IMR-90 (cell line): ENCODE measurements around the gene GSK3B. TPM values are rescaled to one million over a fixed set of nuclear protein-coding genes. Genes with fewer than 3 reads are reported as not detected.

Experiments used
- ATAC-seq: fragments of 200-7000 bp; cut with Tn5 transposase; 2 replicates; pipeline ENCODE4 v1.9.1; 2020; ENCODE audit warnings: low read depth, mild to moderate bottlenecking, moderate library complexity
- BruUV-seq: library from RNA; stranded (reverse); fragments of 400-500 nt; replicated peaks from 2 replicates; lab custom pipeline; 2021; lab: Mats Ljungman, UMichigan
- CTCF ChIA-PET: fragments of 300-600 bp; formaldehyde crosslinking; extraction: SDS; loops from one replicate; lab custom pipeline; 2021; ENCODE audit warnings: antibody characterized with exemption; lab: Yijun Ruan, JAX
- POLR2A ChIA-PET: fragments of 300-600 bp; sonication (Branson Sonifier 250); formaldehyde crosslinking; loops from one replicate; lab custom pipeline; 2022; ENCODE audit warnings: antibody characterized with exemption; ENCODE audit not compliant: unreplicated experiment; lab: Charles Lee
- DNase-seq: peaks from one replicate; pipeline ENCODE4 v3.0.0; 2013
- H2AFZ ChIP-seq: replicated peaks from 2 replicates; pipeline ENCODE3; 2013; ENCODE audit warnings: low read length, mild to moderate bottlenecking; ENCODE audit not compliant: poor library complexity
- H2AK5ac ChIP-seq: 2 replicates; pipeline ENCODE4 v1.6.1; 2013; ENCODE audit warnings: low read depth, low read length, inconsistent platforms
- H2AK9ac ChIP-seq: replicated peaks from 2 replicates; pipeline ENCODE3; 2013; ENCODE audit warnings: mild to moderate bottlenecking, low read depth, low read length, moderate library complexity; ENCODE audit not compliant: poor library complexity
- H2BK120ac ChIP-seq: 2 replicates; pipeline ENCODE4 v1.6.1; 2013; ENCODE audit warnings: low read depth, low read length, inconsistent platforms
- H2BK15ac ChIP-seq: 3 replicates; pipeline ENCODE4 v1.6.1; 2013; ENCODE audit warnings: low read depth, low read length, inconsistent platforms
- H2BK20ac ChIP-seq: 2 replicates; pipeline ENCODE4 v1.6.1; 2013; ENCODE audit warnings: low read depth, mild to moderate bottlenecking, inconsistent platforms, low read length, moderate library complexity
- H2BK5ac ChIP-seq: 2 replicates; pipeline ENCODE4 v1.6.1; 2013; ENCODE audit warnings: mild to moderate bottlenecking, low read depth, low read length, inconsistent platforms; ENCODE audit not compliant: poor library complexity, severe bottlenecking
- H3K14ac ChIP-seq: replicated peaks from 2 replicates; pipeline ENCODE4 v1.6.1; 2013; ENCODE audit warnings: low read depth, low read length, inconsistent platforms
- H3K18ac ChIP-seq: 2 replicates; pipeline ENCODE4 v1.6.1; 2013; ENCODE audit warnings: low read depth, low read length, control low read depth
- H3K23ac ChIP-seq: 2 replicates; pipeline ENCODE4 v1.6.1; 2013; ENCODE audit warnings: low read depth, low read length, inconsistent platforms
- H3K27ac ChIP-seq: 2 replicates; pipeline ENCODE4 v1.5.1; 2013; ENCODE audit warnings: mild to moderate bottlenecking, control low read depth, low read length; ENCODE audit not compliant: insufficient read depth
- H3K27me3 ChIP-seq: 2 replicates; pipeline ENCODE4 v1.6.1; 2013; ENCODE audit warnings: low read length; ENCODE audit not compliant: control insufficient read depth, insufficient read depth
- H3K36me3 ChIP-seq: 2 replicates; pipeline ENCODE4 v1.6.1; 2013; ENCODE audit warnings: low read length, mixed read lengths; ENCODE audit not compliant: control insufficient read depth, insufficient read depth
- H3K4ac ChIP-seq: 2 replicates; pipeline ENCODE4 v1.6.1; 2013; ENCODE audit warnings: low read depth, low read length, inconsistent platforms
- H3K4me1 ChIP-seq: 2 replicates; pipeline ENCODE4 v1.6.1; 2013; ENCODE audit warnings: low read length, mixed read lengths; ENCODE audit not compliant: control insufficient read depth, insufficient read depth
- H3K4me2 ChIP-seq: 2 replicates; pipeline ENCODE4 v1.6.1; 2013; ENCODE audit warnings: low read depth, mild to moderate bottlenecking, control low read depth, low read length, moderate library complexity
- H3K4me3 ChIP-seq: 2 replicates; pipeline ENCODE4 v1.5.1; 2013; ENCODE audit warnings: low read depth, mild to moderate bottlenecking, control low read depth, low read length, moderate library complexity; ENCODE audit not compliant: insufficient read depth
- H3K56ac ChIP-seq: 2 replicates; pipeline ENCODE4 v1.6.1; 2013; ENCODE audit warnings: low read length, inconsistent platforms; ENCODE audit not compliant: insufficient read depth; ENCODE audit errors: extremely low read depth
- H3K79me1 ChIP-seq, 2 experiments: 2 replicates each; pipeline ENCODE4 v1.6.1; 2013; ENCODE audit warnings: low read length in 2 of 2, inconsistent platforms in 1 of 2, low read depth in 1 of 2
- H3K9ac ChIP-seq: 2 replicates; pipeline ENCODE4 v1.6.1; 2013; ENCODE audit warnings: low read depth, low read length, control low read depth
- H3K9me1 ChIP-seq: 2 replicates; pipeline ENCODE4 v1.6.1; 2013; ENCODE audit warnings: low read length, inconsistent platforms; ENCODE audit not compliant: insufficient read depth
- H3K9me3 ChIP-seq: 2 replicates; pipeline ENCODE4 v1.6.1; 2013; ENCODE audit warnings: low read length; ENCODE audit not compliant: control insufficient read depth, insufficient read depth
- H4K20me1 ChIP-seq: 2 replicates; pipeline ENCODE4 v1.6.1; 2013; ENCODE audit warnings: low read length, inconsistent platforms; ENCODE audit not compliant: insufficient read depth
- H4K5ac ChIP-seq: 2 replicates; pipeline ENCODE4 v1.6.1; 2013; ENCODE audit warnings: mild to moderate bottlenecking, low read depth, low read length, control low read depth
- H4K8ac ChIP-seq, 2 experiments: 2 replicates each; pipeline ENCODE4 v1.6.1; 2013; ENCODE audit warnings: low read depth in 2 of 2, low read length in 2 of 2, control low read depth in 1 of 2, inconsistent platforms in 1 of 2
- H4K91ac ChIP-seq: 2 replicates; pipeline ENCODE4 v1.6.1; 2013; ENCODE audit warnings: low read depth, low read length, inconsistent platforms; ENCODE audit not compliant: insufficient read depth
- CEBPB ChIP-seq: IDR thresholded peaks from 2 replicates; pipeline ENCODE4 v1.6.1; 2012; ENCODE audit warnings: low read depth, low read length, improper control_type of control experiment
- CTCF ChIP-seq: conservative IDR thresholded peaks from 2 replicates; pipeline ENCODE4 v1.5.1; 2012; ENCODE audit warnings: mild to moderate bottlenecking, low read depth, low read length, improper control_type of control experiment
- NFE2L2 ChIP-seq: fragments of 150-350 bp; IDR thresholded peaks from 2 replicates; pipeline ENCODE4 v1.6.1; 2016; ENCODE audit warnings: low read depth, mild to moderate bottlenecking, low read length
- RCOR1 ChIP-seq: IDR thresholded peaks from 2 replicates; pipeline ENCODE4 v1.6.1; 2012; ENCODE audit warnings: mild to moderate bottlenecking, low read length, improper control_type of control experiment; ENCODE audit not compliant: insufficient replicate concordance
- dilution Hi-C: fragments of 300-500 bp; cut with HindIII; formaldehyde crosslinking; loops from one replicate; pipeline ENCODE4 v1.14.3; 2018; ENCODE audit warnings: low sequenced_read_pairs; ENCODE audit not compliant: unreplicated experiment
- in situ Hi-C: fragments of 300-500 bp; cut with MboI; formaldehyde crosslinking; loops from 3 replicates; pipeline ENCODE4 v1.14.3; 2019; ENCODE audit warnings: low sequenced_read_pairs, inconsistent platforms, mixed read lengths
- intact Hi-C: fragments of 100-400 bp; cut with micrococcal nuclease; formaldehyde crosslinking; loops from 2 replicates; pipeline ENCODE4 v1.10.0; 2022
- polyA plus RNA-seq, 3 experiments: library from polyadenylated mRNA; depleted of rRNA; stranded (reverse); fragments of >200 nt; gene quantifications; 2 replicates each; pipeline ENCODE4 v1.2.3, GENCODE V29; 2012; ENCODE audit warnings: low replicate concordance in 1 of 3
- total RNA-seq: library from RNA; depleted of rRNA; stranded (reverse); fragments of >200 nt; gene quantifications from 2 replicates; pipeline ENCODE4 v1.2.3, GENCODE V29; 2012

Gene GSK3B
- total and polyA plus RNA-seq, 2 of the 4 experiments (the other 2 are of a cell fraction): 19.2 to 33.2 TPM

GRCh38 chr3:120021523-120021922 is 72.7 kb downstream of the GSK3B start:
- H3K4me1 ChIP-seq: peaks cover 2% of the 10 kb centered on the region; the same call in 1 of the 2 replicates
- no peak overlapping the region for H4K91ac ChIP-seq
- no peaks in the 10 kb centered on the region for H3K27me3 ChIP-seq
- no peak overlapping the region for H2BK5ac ChIP-seq
- H3K14ac ChIP-seq: no peak overlapping the region
- BruUV-seq: no TSS peak
- dilution Hi-C loops: no loop called here
- intact Hi-C loops: no loop called here
- no peak overlapping the region for H3K18ac ChIP-seq
- peaks cover 90% of the 10 kb centered on the region for H4K20me1 ChIP-seq
- no peak overlapping the region for H2BK120ac ChIP-seq
- peak; percentile 57 for DNase-seq
- H3K23ac ChIP-seq: no peak overlapping the region
- no peak overlapping the region for H3K4me3 ChIP-seq
- no peak overlapping the region for H2BK15ac ChIP-seq
- H4K5ac ChIP-seq: no peak overlapping the region
- H3K79me1 ChIP-seq: peaks cover 23 to 70% of the 10 kb centered on the region in 2 experiments
- H2AK5ac ChIP-seq: no peak overlapping the region
- no peak; the same call in 1 of the 2 replicates for ATAC-seq
- H2AK9ac ChIP-seq: no peak overlapping the region
- no peak overlapping the region for H3K9ac ChIP-seq
- no peak overlapping the region for H2BK20ac ChIP-seq
- POLR2A ChIA-PET: no interaction called here
- no peak overlapping the region for H2AFZ ChIP-seq
- no peaks in the 10 kb centered on the region for H3K36me3 ChIP-seq
- H4K8ac ChIP-seq: no peak overlapping the region
- in situ Hi-C loops: no loop called here
- no peak for TF ChIP-seq NFE2L2
- no peak for TF ChIP-seq CTCF
- TF ChIP-seq CEBPB: no peak
- TF ChIP-seq RCOR1: no peak
- H3K4ac ChIP-seq: no peak overlapping the region
- H3K9me3 ChIP-seq: no peaks in the 10 kb centered on the region
- H3K9me1 ChIP-seq: peaks cover 6% of the 10 kb centered on the region
- no peak overlapping the region for H3K27ac ChIP-seq
- no peak overlapping the region for H3K4me2 ChIP-seq
- no peak overlapping the region for H3K56ac ChIP-seq
- CTCF ChIA-PET: interaction anchor here (1.0 kb wide), 1 partner anchor 15 kb away, joined by 3 read pairs; no protein-coding TSS in a partner anchor
